Loucy (cell line): ENCODE results near the gene OTUD5.

Experiments used
- EZH2phosphoT487 ChIP-seq: fragments of 200-600 bp; IDR thresholded peaks from 2 replicates; pipeline ENCODE4 v1.6.1; 2018; ENCODE audit warnings: antibody characterized with exemption, mild to moderate bottlenecking, moderate library complexity, borderline replicate concordance
- TF ChIP-seq, protein P1 (sequence below): fragments of 200-600 bp; sonication (generic); conservative IDR thresholded peaks from 2 replicates; pipeline ENCODE4 v1.5.1; 2014; ENCODE audit warnings: mild to moderate bottlenecking, antibody characterized with exemption, low read length

DNA sequence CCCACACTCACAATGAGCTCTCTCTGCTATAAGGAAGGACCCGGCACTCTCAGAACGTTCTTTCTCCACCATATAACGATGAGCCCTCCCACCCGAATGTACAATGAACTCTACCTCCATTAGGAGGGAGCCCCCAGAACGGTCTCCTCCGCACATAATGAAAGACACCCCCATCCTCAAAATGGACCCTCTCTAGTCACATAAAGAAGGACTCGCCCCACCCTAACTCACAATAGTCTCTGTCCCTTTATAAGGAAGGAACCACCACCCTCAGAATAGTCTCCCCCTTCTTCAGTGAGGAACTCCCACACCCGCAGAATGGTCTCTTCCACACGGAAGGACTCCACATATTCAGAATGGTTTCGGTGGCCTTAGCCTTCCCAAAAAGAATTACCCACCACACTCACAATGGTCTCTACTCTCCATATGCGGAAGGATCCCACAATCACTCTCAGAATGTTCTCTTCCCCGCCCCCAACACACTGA lies 46.4 kb downstream of the OTUD5 start:
- TF ChIP-seq, protein P1, sequence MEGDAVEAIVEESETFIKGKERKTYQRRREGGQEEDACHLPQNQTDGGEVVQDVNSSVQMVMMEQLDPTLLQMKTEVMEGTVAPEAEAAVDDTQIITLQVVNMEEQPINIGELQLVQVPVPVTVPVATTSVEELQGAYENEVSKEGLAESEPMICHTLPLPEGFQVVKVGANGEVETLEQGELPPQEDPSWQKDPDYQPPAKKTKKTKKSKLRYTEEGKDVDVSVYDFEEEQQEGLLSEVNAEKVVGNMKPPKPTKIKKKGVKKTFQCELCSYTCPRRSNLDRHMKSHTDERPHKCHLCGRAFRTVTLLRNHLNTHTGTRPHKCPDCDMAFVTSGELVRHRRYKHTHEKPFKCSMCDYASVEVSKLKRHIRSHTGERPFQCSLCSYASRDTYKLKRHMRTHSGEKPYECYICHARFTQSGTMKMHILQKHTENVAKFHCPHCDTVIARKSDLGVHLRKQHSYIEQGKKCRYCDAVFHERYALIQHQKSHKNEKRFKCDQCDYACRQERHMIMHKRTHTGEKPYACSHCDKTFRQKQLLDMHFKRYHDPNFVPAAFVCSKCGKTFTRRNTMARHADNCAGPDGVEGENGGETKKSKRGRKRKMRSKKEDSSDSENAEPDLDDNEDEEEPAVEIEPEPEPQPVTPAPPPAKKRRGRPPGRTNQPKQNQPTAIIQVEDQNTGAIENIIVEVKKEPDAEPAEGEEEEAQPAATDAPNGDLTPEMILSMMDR = no peak
- no peak for TF ChIP-seq EZH2phosphoT487
